GM18519 (cell line): Measurements from ENCODE around the gene CELA1.

Source experiments
- ATAC-seq: cut with Tn5 transposase; IDR thresholded peaks from one replicate; pipeline ENCODE4 v1.9.1; 2021; ENCODE audit warnings: mild to moderate bottlenecking, moderate library complexity; ENCODE audit not compliant: unreplicated experiment, low FRiP score

CELA1 gene

DNA sequence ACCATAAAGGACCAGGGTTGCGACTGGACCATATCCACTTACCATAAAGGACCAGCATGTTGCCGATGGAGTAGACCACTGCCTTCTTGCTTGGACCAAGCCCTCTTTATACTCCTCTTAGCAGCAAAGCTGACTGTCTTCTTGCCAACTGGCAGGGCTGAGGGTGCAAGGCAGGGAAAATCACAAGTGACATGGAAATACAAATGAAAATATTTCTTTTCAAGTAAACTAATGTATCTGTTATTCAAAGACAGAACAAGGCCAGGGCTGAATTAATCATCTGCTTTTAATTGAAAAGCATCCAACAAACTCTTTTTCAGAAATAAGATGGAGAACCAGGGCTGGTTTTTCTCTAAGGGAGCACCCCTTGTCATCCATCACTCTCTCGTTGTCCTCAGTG, at the start of gene CELA1:
CELA1 (minus strand) TSS at position 99 of the 400 bp plus-strand sequence; CDS start at position 58, 41 bp downstream.
- no peak for ATAC-seq

DNA sequence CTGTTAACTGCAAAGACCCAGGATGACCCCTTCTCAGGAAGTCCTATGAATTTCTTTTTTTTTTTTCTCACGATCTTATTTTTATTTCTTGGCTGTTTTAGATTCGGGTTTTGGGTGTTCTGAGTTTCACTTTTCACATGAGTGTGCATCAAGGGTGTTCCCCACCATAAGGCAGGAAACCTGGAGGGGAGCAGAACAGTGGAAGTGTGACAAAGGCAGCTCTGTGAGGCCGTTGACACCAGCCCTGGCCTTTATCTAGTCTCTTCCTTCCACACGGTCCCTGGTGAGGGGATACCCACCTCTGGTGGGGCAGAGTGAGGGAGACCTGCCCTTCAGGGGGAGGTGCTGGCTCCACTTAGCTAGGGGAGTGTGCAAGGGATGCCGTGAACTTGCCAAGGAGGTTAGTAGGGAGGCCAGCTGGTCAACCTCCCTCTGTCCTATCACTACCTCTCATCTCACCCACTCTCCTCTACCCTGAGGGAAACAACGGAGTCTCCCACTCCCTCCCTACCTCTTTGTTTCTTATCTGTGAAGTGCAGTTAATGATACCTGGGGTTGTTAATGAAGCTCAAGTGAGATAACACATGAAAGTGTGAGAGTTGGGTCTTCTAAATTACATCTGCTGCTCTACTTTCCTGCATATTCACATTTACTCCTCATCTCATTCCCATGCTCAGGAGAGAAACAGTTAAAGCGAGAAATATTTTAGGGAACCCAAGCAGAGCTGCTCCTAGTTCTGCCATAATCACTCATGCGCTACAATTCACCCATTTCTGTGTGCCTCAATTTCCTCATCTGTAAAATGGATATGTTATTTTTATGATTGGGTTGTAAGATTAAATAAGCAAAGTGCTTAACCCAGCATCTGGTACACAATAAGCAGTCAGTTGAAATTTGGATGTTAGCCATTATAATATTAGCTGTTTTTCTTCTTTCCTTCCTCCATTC, 49.1 kb upstream of the CELA1 start:
- peak; percentile 43 for ATAC-seq

DNA sequence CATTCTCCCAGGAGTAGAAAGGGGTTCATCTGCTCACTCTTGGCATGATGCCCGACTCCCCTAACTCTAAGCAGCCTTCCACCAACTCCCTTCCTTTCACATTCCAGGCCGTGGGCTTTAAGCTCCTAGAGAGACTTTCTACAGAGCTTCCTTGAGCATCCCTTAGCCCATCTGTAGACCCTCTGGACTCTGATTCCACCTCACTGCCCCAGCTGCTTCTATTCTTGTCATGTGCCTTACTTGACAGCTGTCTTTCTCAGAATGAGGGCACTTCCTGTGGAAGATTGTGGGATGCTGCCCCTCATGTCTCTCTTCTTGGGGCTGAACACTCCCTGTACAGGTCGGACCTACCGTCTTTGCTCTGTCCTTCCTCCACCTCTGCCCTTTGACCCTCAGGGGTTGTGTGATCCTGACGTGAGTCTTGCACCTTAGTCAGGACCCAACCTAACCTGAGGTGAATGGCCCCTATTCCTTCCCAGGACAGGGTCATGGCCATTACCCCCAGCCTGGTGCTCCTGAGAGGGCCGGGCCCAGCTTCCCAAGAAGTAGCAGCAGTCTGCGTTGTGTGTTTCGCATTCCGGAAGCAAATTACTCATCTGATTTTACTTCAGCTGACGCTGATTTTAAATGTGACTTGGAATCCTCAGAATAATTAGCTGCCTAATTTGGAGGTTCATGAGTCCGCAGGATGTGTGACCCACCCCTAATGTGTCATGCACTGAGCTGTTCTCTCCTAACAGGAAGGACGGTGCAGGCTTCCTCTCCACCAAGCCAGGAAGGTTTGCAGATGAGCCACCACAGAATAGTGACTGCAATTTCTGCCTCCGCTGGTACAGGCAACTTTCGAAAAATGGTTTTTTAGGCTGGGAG, 47.4 kb upstream of the CELA1 start:
- ATAC-seq = no peak

DNA sequence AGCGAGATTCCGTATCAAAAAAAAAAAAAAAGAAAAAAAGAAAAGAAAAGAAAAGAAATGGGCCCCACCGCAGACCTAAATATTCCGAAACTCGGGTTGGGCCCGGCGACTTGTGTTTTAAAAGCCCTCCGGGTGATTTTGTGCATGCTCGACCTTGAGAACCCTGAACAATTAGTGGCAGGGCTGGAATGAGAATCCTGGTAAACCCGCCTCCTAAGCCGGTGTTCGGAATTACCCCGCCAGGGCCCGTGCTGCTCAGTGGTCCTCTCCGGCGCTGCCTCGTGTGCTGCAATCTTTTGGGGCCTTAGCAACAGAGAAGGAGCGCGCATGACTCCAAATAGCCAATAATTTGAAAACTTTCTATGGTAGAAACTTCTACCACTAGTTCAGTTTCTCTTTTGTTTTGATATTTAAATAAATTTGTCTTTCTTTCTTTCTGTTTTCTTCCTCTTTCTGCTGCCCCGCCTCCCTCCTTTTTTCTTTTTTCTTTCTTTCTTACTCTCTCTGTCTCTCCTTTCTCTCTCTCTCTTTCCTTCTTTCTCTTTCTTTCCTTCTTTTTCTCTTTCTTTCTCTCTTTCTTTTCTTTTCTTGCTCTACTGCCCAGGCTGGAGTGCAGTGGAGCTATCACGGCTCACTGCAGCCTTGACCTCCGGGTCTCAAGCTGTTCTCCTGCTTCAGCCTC, 46.2 kb upstream of the CELA1 start:
- no peak for ATAC-seq

DNA sequence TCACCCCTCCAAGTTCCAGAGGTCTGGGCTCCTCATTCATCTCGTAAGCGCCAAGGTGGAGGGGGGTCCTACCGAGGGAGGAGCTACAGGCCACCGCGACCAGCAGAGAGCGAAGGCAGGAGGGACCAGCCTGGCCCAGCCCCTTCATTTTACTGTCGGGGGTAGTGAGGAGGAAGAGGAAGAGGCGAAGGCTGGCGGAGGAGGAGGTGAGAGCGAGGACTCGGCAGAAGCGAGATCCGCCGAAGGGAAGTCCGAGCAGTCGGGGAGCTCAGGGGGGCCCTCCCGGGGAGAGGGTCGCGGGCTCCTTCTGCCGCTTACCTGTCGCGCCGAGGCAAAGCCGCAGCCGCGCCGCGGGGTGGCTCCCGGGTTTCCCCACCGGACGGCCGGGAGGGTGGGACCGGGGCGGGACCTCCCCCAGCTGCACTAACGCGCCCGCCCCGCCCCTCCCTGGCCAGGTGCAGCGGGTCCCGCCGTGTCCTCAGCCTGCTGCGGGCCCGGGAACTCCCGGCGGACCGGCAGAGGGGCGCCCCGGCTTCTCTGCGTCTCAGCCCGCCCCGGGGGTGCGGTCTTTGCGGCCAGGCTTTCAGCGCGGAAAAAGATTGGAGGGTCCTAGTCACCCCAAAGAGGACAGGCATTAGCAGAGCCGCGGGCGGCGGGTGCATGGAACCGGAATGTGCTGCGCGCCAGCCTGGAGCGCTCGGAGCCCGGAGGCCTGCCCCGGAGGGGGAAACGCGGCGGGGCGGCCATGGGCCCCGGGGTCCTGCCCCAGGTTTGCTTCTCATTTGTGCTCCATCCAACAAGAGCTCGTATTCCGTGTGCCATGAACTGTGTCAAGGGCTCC, 45.0 kb upstream of the CELA1 start, which contains the start of gene GALNT6:
GALNT6 (minus strand) TSS at position 124 of the 841 bp plus-strand sequence. CDS start 11,625 bp downstream, outside the sequence.
- ATAC-seq = no peak

DNA sequence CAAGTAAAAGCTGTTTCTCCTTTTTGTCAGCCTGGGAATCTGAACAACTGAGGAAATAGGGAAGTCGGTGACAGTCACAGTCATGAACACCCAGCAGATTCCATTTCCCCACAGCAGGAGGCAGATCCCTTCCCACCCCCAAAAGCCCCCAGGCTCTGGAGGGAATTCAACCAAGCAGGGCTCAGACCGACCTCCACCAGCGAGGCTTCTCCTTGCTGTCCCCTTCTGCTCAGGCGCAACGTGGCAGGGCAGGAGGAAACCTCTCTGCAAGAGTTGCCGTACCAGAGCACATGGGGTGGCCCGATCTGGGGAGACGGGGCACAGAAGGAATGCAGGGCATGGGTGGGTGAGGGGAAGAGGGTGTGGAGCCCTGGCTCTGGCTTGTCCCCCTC, 44.4 kb upstream of the CELA1 start:
- no peak for ATAC-seq

DNA sequence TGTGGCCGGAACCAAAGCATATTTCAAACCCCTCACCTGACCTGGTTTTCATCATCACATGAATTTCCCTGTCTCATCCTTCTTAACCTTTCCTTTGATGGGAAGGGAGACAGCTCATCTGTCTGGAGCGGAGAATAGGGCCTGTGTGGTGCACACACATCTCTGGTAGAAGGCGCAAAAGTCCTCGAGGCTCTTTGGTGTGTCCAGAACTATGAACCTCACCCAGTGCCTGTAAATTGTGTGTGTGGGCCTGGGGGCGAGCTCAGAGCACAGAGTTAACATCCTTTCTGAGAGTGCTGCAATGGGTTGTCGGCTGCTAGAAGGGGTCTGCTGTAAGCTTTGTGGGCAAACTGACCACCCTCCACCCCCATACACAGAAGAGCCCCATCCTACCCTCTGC, 44.0 kb upstream of the CELA1 start:
- ATAC-seq = no peak

DNA sequence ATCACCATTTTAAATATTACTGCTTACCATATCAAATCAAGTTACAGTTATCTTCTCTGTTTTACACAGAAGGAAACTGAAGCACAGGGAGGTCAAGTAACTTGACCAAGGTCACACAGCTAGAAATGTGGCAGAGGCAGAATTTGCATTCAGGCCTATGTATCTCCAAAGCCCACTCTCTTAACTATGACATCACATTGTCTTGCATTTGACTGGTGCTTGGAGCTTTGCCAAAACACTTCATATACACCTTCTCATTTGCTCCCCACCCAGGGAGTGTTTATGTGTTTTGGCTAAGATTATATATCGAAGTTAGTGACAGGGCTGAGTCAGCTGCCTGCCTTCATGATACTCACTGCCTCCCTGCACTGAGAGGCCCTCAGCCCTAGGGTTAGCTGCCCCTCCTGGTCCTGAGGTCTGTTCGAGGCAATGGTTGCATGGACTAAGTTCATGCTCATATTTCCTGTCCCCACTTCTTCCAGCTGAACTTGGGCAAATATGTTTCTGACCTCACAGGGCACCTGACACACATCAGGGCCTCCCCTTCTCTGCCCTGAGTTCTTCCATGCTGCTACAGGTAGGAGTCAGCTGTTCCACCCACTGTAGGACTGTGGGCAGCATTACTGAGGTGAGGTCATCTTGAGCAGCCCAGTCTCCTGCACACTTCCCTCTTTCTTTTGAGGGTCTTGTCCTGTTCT, 43.0 kb upstream of the CELA1 start:
- ATAC-seq = no peak

DNA sequence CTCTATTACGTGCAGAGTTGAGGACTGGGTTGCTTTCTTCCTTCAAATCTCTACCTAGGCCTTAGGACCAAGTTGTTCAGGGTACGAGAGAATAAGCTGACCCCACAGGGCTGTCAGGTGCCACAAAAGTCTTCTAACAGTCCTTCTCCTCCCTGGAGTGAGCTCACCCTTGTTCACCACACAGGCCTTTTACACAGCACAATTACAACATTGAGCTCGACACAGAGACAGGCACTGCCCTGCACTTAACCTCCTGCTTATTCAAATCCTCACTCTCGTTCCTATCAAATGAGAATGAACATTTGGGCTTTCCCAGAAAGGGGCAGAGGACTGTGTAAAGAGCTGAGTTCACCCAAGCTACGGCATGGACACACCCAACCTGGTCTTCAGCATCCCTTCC, 42.4 kb upstream of the CELA1 start:
- no peak for ATAC-seq

DNA sequence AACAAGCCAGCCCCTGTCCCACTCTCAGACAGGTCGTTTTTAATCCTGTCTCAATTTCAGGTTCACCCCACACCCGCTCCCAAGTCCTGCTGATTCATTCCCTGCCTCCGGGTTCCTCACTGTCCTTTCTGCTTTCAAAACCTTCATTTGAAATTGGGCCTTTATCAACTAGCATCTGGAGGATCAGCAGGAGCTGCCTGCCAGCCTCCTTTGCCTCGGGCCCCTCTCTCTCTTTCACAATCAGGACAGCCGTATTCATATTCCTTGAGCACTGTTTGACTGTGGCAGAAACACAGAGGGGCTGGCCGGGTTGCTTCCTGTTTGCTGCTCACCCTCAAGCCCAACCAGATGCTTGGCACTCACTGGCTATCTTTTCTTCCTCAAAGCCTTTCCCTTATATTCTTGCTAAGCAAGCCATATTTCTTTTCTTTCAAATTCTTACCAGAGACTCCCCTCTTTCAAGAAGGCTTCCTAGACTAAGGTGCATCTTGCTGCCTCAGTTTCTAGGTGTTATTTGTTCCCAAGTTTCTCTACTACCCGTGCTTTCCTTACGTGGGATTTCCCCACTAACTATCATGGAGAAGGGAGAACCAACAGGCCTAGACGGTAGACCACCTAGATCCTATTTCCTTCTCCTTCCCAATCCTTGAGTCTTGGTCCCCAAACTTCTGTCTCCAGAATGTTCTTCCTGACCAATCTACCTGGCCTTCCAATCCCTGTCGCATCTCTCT, 41.8 kb upstream of the CELA1 start:
- ATAC-seq = no peak

DNA sequence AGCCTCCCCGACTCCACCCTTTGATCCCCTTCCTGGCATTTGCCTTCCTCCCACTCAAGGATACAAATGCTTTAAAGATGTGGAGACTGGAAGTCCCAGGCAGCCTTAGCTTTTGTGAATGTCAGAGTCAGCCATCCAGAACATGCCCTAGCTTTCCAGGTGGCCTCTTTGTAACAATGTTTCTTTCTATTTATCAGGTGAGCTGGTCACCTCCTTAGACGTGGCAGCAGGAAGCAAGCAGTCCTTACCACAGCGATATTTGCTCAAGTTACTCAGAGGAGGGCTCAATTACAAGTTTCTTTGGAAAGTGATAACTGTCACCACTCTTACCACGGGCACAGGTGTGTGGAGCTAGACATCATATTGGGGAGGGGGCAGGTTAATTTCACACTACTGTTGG, 39.9 kb upstream of the CELA1 start:
- no peak for ATAC-seq

DNA sequence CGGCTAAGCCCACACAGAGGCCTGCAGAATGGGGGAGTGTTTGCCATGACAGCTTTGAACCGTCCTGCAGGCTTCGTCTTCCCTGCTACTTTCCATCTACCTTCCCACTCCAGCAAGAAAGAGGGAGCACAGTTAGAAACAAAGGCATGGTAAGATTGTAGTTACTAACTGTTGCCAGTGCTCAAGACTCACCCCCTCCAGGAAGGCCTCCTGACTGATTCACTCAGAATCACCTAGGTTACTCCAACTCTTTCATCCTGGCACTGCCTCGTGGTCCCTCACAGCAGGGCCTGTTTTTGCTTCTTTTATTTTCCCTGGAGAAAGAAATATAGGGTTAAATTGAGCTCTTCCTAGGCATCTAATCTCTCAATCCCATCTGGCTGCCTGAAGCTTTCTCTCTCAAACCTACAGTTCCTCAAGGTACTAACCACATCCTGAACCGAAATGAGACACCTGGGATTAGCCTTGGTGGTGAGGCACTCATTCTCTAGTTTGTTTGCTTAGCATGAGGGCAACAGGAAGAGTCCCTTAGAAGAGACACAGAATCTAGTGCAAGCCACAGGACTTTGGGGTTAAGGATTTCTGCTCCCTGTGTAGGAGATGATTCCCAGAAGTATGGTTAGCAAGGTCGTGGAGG, 36.9 kb upstream of the CELA1 start:
- no peak for ATAC-seq

DNA sequence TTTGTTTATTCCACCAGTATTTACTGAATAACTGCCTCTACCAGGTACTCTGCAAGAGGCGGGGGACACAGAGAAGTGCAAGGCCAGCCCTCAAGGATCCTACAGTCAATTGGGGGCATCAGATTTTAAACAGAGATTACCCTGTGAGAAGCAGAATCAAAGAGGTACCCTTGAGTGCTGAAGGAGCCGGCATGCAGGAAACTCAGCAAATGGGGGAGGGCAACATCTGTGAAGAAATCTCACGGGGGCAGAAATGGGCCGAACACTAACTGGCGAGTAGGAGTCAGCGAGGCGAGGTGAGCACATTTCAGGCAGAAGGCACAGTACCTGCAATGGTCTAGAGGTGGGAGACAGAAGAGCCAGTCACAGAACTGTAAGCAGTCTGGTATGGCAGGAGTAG, 35.7 kb upstream of the CELA1 start:
- no peak for ATAC-seq

DNA sequence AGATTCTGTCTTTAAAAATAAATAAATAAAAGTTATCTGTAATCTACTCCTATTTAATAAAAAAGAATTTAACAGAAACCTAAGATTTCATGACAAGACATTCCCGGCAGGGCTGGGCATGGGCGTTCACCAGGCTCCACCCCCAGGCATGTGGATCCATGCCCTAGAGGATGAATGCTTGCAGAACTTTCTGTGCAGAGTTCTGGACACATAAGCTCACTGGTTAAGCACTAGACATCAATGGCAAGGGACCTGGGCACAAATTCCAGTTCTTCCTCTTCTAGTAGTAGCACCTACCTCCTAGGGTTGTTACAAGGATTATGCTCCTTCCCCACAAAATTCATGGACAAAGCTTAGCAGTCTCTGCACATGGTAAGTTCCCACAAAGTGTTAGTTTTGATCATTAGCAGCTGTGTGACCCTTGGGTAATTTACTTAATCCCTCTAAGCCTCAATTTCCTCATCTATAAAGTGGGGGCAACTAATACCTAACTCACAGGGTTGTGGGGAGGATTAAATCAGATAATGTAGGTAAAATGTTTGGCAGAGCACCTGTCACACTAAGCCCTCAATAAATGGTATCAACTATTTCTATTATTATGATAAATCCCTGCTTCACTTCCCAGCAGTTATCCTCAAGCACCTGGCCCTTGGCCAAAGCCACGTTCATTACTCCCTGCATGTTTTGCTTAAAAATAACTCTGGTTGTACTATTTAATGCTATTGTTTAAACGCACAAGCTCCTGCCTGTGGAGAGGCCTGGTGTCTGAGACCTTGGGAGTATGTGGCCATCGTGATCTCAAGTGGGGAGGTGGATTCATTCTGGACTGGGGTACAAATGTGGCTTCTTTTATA, 35.0 kb upstream of the CELA1 start:
- no peak for ATAC-seq

DNA sequence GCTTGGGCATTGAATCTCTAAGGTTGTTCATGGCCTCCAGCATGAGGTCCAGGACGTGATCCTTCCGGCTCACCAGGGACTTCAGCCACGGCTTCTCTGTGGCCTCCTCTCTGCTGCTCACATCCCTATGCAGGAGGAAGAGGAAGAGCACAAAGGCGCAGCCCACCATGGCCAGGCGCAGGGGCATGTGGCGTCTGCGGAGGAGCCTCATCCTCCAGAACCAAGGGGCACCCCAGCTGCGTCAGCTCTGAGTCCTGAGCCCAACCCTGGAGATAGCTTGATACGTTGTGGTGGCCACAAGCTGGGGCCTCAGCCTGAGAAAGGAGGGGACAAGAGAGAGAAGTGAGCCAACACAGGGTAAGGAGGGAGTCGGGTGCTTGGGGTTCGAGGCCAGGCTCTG, 33.1 kb upstream of the CELA1 start:
- no peak for ATAC-seq

DNA sequence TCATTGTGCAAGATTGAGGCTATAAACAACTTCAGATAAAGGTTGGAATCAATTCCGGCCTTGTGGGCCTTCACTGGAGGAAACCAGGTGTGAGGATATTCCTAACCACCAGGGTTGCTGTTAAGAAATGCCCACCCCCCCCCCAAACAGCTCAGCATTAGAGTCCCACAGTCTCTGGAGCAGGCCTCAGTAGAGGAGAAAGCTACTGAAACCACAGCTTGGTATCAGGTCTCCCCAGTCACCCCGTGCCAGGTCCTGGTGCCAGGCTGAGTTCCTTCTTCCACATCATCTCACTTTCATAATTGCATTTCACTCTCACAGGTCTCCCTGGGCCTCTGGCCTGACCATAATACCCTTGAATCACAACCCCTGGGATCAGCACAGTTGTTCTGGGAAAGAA, 32.3 kb upstream of the CELA1 start:
- ATAC-seq = no peak
